HG03354 (cell line): ENCODE results near the gene DNAJB2.

Experiments used
- ATAC-seq: cut with Tn5 transposase; IDR thresholded peaks from one replicate; pipeline ENCODE4 v1.9.1; 2021; ENCODE audit warnings: mild to moderate bottlenecking; ENCODE audit not compliant: unreplicated experiment, poor library complexity, severe bottlenecking

The DNAJB2 gene

DNA sequence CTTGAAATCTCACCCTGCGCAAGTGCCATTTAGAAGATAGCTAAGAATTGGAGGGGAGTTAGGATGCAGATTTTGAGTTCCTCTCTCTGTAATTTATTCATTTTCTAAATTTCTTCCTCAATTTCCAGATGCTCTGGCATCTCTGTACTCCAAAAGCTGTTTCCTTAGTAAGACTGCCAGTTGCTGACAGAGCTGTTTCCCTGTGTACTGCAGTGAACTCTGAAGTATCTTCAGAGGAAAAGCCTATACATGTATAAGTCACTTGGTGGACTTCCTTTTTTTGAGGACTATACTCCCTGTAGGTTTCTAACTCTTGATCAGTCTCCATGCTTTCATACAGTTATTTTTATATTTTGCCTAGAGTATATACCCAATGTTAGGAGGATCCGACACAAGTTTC, 54.9 kb downstream of the DNAJB2 start:
- ATAC-seq = no peak

DNA sequence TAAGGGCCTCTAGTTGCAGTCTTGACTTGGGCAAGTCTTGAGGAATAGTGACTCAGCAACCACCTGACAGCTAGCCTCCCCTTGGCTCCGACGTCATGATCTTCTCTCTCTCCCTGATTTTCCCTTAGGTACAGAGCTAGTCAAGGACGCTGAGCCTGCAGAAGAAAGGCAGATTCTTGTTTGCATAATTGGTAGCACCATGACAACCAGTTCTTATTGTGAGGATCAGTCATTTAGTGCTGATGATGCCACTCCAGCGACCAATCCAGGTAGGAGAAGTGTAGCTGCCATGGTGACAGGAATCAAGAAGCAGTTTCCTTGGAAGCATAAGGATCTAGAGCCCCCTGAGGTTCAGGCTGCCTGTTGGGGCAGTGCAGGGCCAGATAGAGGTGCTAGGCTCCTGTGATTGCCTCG, 56.2 kb downstream of the DNAJB2 start:
- ATAC-seq = no peak
